Ovary (tissue), 9 donors: ENCODE data around the gene SCFD1. TPM values are rescaled to one million over a fixed set of nuclear protein-coding genes. Genes with fewer than 3 reads are reported as not detected.
"Not testable (repeated sequence)": the region's sequence is repeated elsewhere in the genome, so short reads cannot be mapped to it uniquely, and the experiment has no call there.

Source experiments
- DNase-seq, 5 donors: peaks; one replicate each; pipeline ENCODE4 v3.0.0-alpha.2; 2019 to 2020
- H3K27ac ChIP-seq, 2 donors: fragments of 200-600 bp; one replicate each; pipeline versions ENCODE4 v1.5.1 to v1.8.0; 2019 to 2022
- H3K27me3 ChIP-seq: fragments of 200-600 bp; one replicate; pipeline ENCODE4 v1.8.0; 2022
- H3K36me3 ChIP-seq: fragments of 200-600 bp; sonication (generic); one replicate; pipeline ENCODE4 v1.5.1; 2019
- H3K4me1 ChIP-seq: one replicate; pipeline ENCODE4 v1.8.1; 2013; ENCODE audit warnings: mild to moderate bottlenecking, moderate library complexity; ENCODE audit not compliant: insufficient read depth
- H3K4me3 ChIP-seq: fragments of 200-600 bp; sonication (generic); one replicate; pipeline ENCODE4 v1.5.1; 2017
- H3K9me3 ChIP-seq, 2 donors: fragments of 200-600 bp in 1 of 2; sonication (generic) in 1 of 2; one replicate each; pipeline versions ENCODE4 v1.5.1 to v1.8.1; 2013 to 2019; ENCODE audit warnings: mild to moderate bottlenecking in 1 of 2, moderate library complexity in 1 of 2
- CTCF ChIP-seq, 3 donors: fragments of 450-650 bp in 2 of 3; fragments of 200-600 bp in 1 of 3; IDR thresholded peaks; one replicate each; pipeline versions ENCODE4 v1.5.1 to v1.8.0; 2016 to 2022; ENCODE audit warnings: antibody characterized with exemption in 3 of 3, mild to moderate bottlenecking in 1 of 3
- EP300 ChIP-seq: sonication (generic); formaldehyde crosslinking; IDR thresholded peaks from one replicate; pipeline ENCODE4 v1.6.1; 2017; ENCODE audit warnings: antibody characterized with exemption
- POLR2A ChIP-seq: fragments of 450-650 bp; IDR thresholded peaks from one replicate; pipeline ENCODE4 v1.6.1; 2017; ENCODE audit warnings: antibody characterized with exemption, mild to moderate bottlenecking, moderate library complexity
- WGBS, 3 donors: extraction: QIAGEN DNeasy Blood & Tissue Kit in 1 of 3; methylation state at CpG; one replicate each; pipeline versions ENCODE4 v1.1.5 to v1.1.7; 2013 to 2017; 5-methylcytosine and 5-hydroxymethylcytosine counted together
- intact Hi-C, 4 donors: fragments of 100-400 bp; cut with DNase I; formaldehyde crosslinking; loops; one replicate each; pipeline versions ENCODE4 v1.11.0 to v1.15.1; 2022 to 2023
- polyA plus RNA-seq, 2 donors: library from polyadenylated mRNA; stranded (reverse); fragments of 200-250 nt in 1 of 2; fragments of 350-450 nt in 1 of 2; fragmentation: Illumina TruSeq in 1 of 2; extraction: RNeasy Lipid Tissue Mini Kit (QIAGEN cat#74804) in 1 of 2; gene quantifications; one replicate each; pipeline ENCODE4 v1.2.3, GENCODE V29; 2013 to 2014
- total RNA-seq, 7 donors: library from RNA; depleted of rRNA in 2 of 7; stranded (reverse); fragments of >200 nt in 2 of 7; fragmentation: NEBNext Ultra II Directional in 3 of 7; extraction: Animal tissue kit (Norgen Biotek cat#: 25700) in 3 of 7; gene quantifications; one replicate each; pipeline versions ENCODE4 v1.1.0 to v1.2.4, GENCODE V29; 2016 to 2023
- donor health status: DM: no; HTN: no; CAD: no; lungs with moderate emphysema.
- donor health status: DM: no; HTN: no; CAD: no.
- donor health status: Bipolar disorder and iron deficiency.
- donor health status: DM: yes; HTN: yes; CAD: no.
- donor health status: DM: no; HTN: no; CAD: no.
- donor health status: DM: yes; HTN: yes; CAD: no.

SCFD1 gene
- total and polyA plus RNA-seq, 9 donors: 29.3 to 89.2 (median 59.8) TPM

GRCh38 chr14:30600922-30601918, 20.9 kb upstream of the SCFD1 start:
- Histone ChIP-seq H3K4me3 (no peak overlapping the region), H3K27me3 (no peaks in the 10 kb centered on the region), H3K9me3 (no peaks in the 10 kb centered on the region), H3K4me1 (no peaks in the 10 kb centered on the region), H3K36me3 (no peaks in the 10 kb centered on the region), H3K27ac (no peak overlapping the region)
- intact Hi-C loops: no loop called here
- TF ChIP-seq CTCF (IDR thresholded peaks at IDR 0.05): no peak
- TF ChIP-seq EP300: no peak
- no peak for TF ChIP-seq POLR2A
- WGBS, 3 donors: 92 to 95% (median 95%) methylated on average over 8 of the region's 8 CpGs
- no peak for DNase-seq

- intact Hi-C loops: no loop called here
- H3K27me3 ChIP-seq: no peaks in the 10 kb centered on the region
- H3K36me3 ChIP-seq: no peaks in the 10 kb centered on the region
- DNase-seq: no peak
- no peaks in the 10 kb centered on the region for H3K4me1 ChIP-seq
- no peak for TF ChIP-seq EP300
- TF ChIP-seq CTCF (IDR thresholded peaks at IDR 0.05): no peak
- no peak for TF ChIP-seq POLR2A
- no peaks in the 10 kb centered on the region for H3K9me3 ChIP-seq
- no peak overlapping the region for H3K27ac ChIP-seq
- WGBS, 3 donors: 94 to 97% (median 95%) methylated on average over 3 of the region's 3 CpGs
- H3K4me3 ChIP-seq: no peak overlapping the region
Observed at GRCh38 chr14:30603402-30603801, 18.7 kb upstream of the SCFD1 start.

GRCh38 chr14:30604696-30605095, 17.4 kb upstream of the SCFD1 start:
- H3K27me3 ChIP-seq, H3K9me3 ChIP-seq, DNase-seq, intact Hi-C loops, H3K36me3 ChIP-seq, H3K27ac ChIP-seq, H3K4me1 ChIP-seq, H3K4me3 ChIP-seq: not testable (repeated sequence)
- 98% methylated on average over 8 of the region's 8 CpGs for WGBS, 3 donors

- Histone ChIP-seq H3K4me3 (no peak overlapping the region), H3K36me3 (no peaks in the 10 kb centered on the region), H3K4me1 (no peaks in the 10 kb centered on the region), H3K27ac (no peak overlapping the region), H3K9me3 (no peaks in the 10 kb centered on the region), H3K27me3 (no peaks in the 10 kb centered on the region)
- intact Hi-C loops: no loop called here
- TF ChIP-seq EP300 (no peak), CTCF (IDR thresholded peaks at IDR 0.05) (no peak), POLR2A (no peak)
- 94 to 100% (median 99%) methylated on average over 1 of the region's 1 CpG for WGBS, 3 donors
- no peak for DNase-seq
Observed at GRCh38 chr14:30607156-30607780, 14.9 kb upstream of the SCFD1 start.
